ENCODE data around the gene CPNE4. TPM values are rescaled to one million over a fixed set of nuclear protein-coding genes. Genes with fewer than 3 reads are reported as not detected.

The CPNE4 gene
- total RNA-seq, 1 donor: not detected

- H3K4me3 ChIP-seq (ENCODE audit: low read depth, low read length): no peak overlapping the region
- TF ChIP-seq CTCF (IDR thresholded peaks at IDR 0.05; ENCODE audit: insufficient read depth, low read length): no peak
- no peak for DNase-seq (ENCODE audit: low read depth)
Measured at GRCh38 chr3:131540143-131540542, 494.7 kb downstream of the CPNE4 start.

- no peak overlapping the region for H3K4me3 ChIP-seq (ENCODE audit: low read depth, low read length)
- no peak for TF ChIP-seq CTCF (IDR thresholded peaks at IDR 0.05; ENCODE audit: insufficient read depth, low read length)
- no peak for DNase-seq (ENCODE audit: low read depth)
Measured at GRCh38 chr3:131538968-131539367, 495.8 kb downstream of the CPNE4 start.

DNA sequence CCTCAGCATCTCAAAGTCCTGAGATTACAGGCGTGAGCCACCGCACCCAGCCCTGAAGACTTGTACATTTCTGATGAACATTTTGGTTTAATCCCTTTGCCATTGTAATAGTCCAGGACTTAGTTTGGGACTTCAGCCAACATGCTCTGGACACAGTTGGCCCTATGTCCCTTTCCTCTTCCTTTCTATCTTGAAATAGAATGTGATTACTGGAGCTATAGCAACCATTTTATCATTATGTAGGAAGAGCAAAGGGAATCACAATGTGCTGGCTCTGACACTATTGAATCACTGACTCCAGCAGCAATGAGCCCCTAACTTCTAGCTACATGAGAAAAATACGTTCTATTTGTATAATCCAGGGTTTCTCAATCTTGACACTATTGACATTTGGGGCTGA is 497.3 kb downstream of the CPNE4 start:
- no peak for TF ChIP-seq CTCF (IDR thresholded peaks at IDR 0.05; ENCODE audit: insufficient read depth, low read length)
- DNase-seq (ENCODE audit: low read depth): no peak

GRCh38 chr3:131535596-131535995 is 499.2 kb downstream of the CPNE4 start:
- DNase-seq (ENCODE audit: low read depth): no peak
- no peak for TF ChIP-seq CTCF (IDR thresholded peaks at IDR 0.05; ENCODE audit: insufficient read depth, low read length)
- H3K4me3 ChIP-seq (ENCODE audit: low read depth, low read length): no peak overlapping the region

More for the DNA sequence above, 497.3 kb downstream of the CPNE4 start:
- H3K4me3 ChIP-seq (ENCODE audit: low read depth, low read length): no peak overlapping the region

DNA sequence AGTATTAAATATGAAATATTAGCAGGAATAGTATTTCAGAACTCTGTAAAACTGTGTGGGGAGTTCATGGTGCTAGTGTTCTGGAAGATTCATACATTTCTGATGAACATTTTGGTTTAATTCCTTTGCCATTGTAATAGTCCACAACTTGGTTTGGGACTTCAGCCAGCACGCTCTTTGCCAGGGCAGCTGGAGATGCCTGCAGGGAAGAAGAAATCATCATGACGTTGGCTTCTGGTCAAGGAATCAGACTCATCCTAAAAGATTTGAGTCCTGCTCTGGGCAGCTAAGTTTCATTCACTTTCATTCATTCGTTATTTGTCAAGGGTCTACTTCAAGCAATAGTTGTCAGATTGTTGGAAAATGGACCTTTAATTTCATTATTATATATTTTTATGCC is 499.7 kb downstream of the CPNE4 start:
- no peak for TF ChIP-seq CTCF (IDR thresholded peaks at IDR 0.05; ENCODE audit: insufficient read depth, low read length)
- H3K4me3 ChIP-seq (ENCODE audit: low read depth, low read length): no peak overlapping the region
- peak; percentile 46 for DNase-seq (ENCODE audit: low read depth)

- DNase-seq (ENCODE audit: low read depth): no peak
- no peak for TF ChIP-seq CTCF (IDR thresholded peaks at IDR 0.05; ENCODE audit: insufficient read depth, low read length)
- H3K4me3 ChIP-seq (ENCODE audit: low read depth, low read length): no peak overlapping the region
Measured at GRCh38 chr3:131532645-131533044, 502.2 kb downstream of the CPNE4 start.

DNA sequence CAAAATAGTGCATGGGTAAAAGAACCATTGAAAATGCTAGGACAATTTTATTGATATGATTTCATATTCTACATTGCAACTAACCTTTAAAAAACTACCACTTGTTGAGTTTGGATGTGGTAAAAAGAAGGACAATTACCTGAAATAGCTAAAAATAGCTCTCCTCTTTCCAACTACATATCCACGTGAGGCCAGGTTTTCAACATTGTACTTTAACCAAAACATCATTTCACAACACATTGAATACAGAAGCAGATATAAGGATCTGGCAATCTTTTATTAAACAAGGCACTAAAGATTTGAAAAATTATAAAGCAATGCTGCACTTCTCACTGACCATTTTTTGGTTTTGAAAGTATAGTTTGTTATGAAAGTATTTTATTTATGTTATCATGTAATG is 504.0 kb downstream of the CPNE4 start:
- no peak for DNase-seq (ENCODE audit: low read depth)
- no peak for TF ChIP-seq CTCF (IDR thresholded peaks at IDR 0.05; ENCODE audit: insufficient read depth, low read length)
- no peak overlapping the region for H3K4me3 ChIP-seq (ENCODE audit: low read depth, low read length)
